ENCODE results near the gene GRID1.

DNA sequence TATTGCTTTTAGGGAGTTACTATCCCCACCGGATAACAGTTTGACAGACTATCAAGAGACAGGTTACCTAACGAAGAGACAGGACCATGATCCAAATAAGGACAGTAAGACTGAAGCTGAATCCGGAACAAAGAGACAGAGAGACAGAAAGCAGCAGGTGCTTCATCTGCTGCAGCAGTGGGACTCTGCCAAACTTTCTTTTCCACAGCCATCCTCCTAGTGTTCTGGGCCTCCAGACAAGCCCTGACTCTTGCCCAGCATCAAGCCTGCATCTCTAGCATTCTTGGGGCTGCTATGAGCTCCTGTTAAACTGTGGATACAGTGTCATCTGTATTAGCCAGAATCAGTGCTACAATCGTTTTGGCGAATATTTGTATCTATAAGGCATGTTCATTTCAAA, 761.7 kb downstream of the GRID1 start:
- TF ChIP-seq, protein P1, sequence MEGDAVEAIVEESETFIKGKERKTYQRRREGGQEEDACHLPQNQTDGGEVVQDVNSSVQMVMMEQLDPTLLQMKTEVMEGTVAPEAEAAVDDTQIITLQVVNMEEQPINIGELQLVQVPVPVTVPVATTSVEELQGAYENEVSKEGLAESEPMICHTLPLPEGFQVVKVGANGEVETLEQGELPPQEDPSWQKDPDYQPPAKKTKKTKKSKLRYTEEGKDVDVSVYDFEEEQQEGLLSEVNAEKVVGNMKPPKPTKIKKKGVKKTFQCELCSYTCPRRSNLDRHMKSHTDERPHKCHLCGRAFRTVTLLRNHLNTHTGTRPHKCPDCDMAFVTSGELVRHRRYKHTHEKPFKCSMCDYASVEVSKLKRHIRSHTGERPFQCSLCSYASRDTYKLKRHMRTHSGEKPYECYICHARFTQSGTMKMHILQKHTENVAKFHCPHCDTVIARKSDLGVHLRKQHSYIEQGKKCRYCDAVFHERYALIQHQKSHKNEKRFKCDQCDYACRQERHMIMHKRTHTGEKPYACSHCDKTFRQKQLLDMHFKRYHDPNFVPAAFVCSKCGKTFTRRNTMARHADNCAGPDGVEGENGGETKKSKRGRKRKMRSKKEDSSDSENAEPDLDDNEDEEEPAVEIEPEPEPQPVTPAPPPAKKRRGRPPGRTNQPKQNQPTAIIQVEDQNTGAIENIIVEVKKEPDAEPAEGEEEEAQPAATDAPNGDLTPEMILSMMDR (conservative IDR thresholded peaks at IDR 0.05): no peak
- no peak for TF ChIP-seq EZH2 (IDR thresholded peaks at IDR 0.05; ENCODE audit: low read depth)
